Body of pancreas (tissue), 4 donors: ENCODE results near the gene CERS4. TPM values are rescaled to one million over a fixed set of nuclear protein-coding genes. Genes with fewer than 3 reads are reported as not detected.

Experiments
- ATAC-seq: fragments of 150-250 bp; one replicate; pipeline ENCODE4 v1.9.1; 2016
- DNase-seq, 4 donors: peaks; one replicate each; pipeline ENCODE4 v3.0.0-alpha.2; 2019
- H3K27ac ChIP-seq, 4 donors: fragments of 200-600 bp; sonication (generic); 1 replicate in 3 of 4; 2 replicates in 1 of 4; pipeline versions ENCODE4 v1.5.1 to v1.6.1; 2016 to 2019; ENCODE audit warnings: mild to moderate bottlenecking in 1 of 4, mixed read lengths in 1 of 4, moderate library complexity in 1 of 4
- H3K27me3 ChIP-seq, 2 donors: fragments of 200-600 bp; sonication (generic); one replicate each; pipeline ENCODE4 v1.6.0; 2016; ENCODE audit warnings: mild to moderate bottlenecking in 1 of 2
- H3K36me3 ChIP-seq, 2 donors: fragments of 200-600 bp; sonication (generic); replicated peaks in 1 of 2; 2 replicates each; pipeline ENCODE4 v1.5.1; 2016; ENCODE audit warnings: low read depth in 2 of 2; ENCODE audit not compliant: insufficient read depth in 1 of 2
- H3K4me1 ChIP-seq: fragments of 200-600 bp; sonication (generic); one replicate; pipeline ENCODE4 v1.6.0; 2016
- H3K4me3 ChIP-seq, 2 donors: fragments of 200-600 bp; sonication (generic); 1 replicate in 1 of 2; 2 replicates in 1 of 2; pipeline ENCODE4 v1.5.1; 2016 to 2019
- H3K9me3 ChIP-seq, 3 donors: fragments of 200-600 bp; sonication (generic); 1 replicate in 2 of 3; 2 replicates in 1 of 3; pipeline ENCODE4 v1.5.1; 2016
- POLR2A ChIP-seq, 3 donors: fragments of 450-650 bp; IDR thresholded peaks; one replicate each; pipeline ENCODE4 v1.6.1; 2016; ENCODE audit warnings: antibody characterized with exemption in 3 of 3, mild to moderate bottlenecking in 2 of 3
- WGBS, 2 donors: methylation state at CpG; one replicate each; pipeline ENCODE4 v1.1.5; 2017; 5-methylcytosine and 5-hydroxymethylcytosine counted together
- intact Hi-C: fragments of 100-400 bp; cut with DNase I; formaldehyde crosslinking; loops from one replicate; pipeline ENCODE4 v1.15.1; 2023
- total RNA-seq, 2 donors: library from RNA; depleted of rRNA; stranded (reverse); fragments of >200 nt; gene quantifications; one replicate each; pipeline ENCODE4 v1.1.0, GENCODE V29; 2016
- TF ChIP-seq, protein P1 (sequence below), 7 experiments: fragments of 450-650 bp in 4 of 7; fragments of 200-600 bp in 3 of 7; sonication (generic) in 3 of 7; IDR thresholded peaks; one replicate each; pipeline ENCODE4 v1.5.1; 2016 to 2019; ENCODE audit warnings: antibody characterized with exemption in 7 of 7

Gene CERS4
- total RNA-seq, 2 donors from 2014 or later, result 53.1 to 87.4 TPM

GRCh38 chr19:8304841-8305621, 95.9 kb downstream of the CERS4 start:
- ATAC-seq, result no peak
- intact Hi-C loops, result no loop called here

DNA sequence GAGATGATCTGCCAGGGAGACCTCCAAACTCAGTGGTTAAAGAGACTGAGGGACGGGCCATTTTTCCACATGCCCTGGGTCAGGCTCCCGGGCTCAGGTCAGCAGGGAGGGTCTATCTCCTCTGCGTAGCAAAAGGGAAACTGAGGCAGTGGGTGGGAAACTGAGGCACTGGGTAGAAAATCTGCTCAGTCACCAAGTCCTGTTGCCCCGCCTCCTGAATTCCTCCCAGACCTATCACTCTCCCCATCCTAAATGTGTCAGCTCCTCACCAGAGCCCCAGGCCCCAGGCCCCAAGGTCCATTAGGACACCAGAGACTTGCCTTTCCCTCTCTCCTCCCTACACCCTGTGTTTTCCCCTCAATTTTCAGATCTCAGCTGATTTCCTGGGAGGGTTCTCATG, 96.6 kb downstream of the CERS4 start:
- no peaks in the 10 kb centered on the region for H3K9me3 ChIP-seq
- no peaks in the 10 kb centered on the region for H3K36me3 ChIP-seq
- intact Hi-C loops, result no loop called here
- peaks cover 22% of the 10 kb centered on the region for H3K4me1 ChIP-seq
- no peak overlapping the region for H3K27ac ChIP-seq
- TF ChIP-seq POLR2A (IDR thresholded peaks at IDR 0.05), result no peak
- TF ChIP-seq, protein P1, sequence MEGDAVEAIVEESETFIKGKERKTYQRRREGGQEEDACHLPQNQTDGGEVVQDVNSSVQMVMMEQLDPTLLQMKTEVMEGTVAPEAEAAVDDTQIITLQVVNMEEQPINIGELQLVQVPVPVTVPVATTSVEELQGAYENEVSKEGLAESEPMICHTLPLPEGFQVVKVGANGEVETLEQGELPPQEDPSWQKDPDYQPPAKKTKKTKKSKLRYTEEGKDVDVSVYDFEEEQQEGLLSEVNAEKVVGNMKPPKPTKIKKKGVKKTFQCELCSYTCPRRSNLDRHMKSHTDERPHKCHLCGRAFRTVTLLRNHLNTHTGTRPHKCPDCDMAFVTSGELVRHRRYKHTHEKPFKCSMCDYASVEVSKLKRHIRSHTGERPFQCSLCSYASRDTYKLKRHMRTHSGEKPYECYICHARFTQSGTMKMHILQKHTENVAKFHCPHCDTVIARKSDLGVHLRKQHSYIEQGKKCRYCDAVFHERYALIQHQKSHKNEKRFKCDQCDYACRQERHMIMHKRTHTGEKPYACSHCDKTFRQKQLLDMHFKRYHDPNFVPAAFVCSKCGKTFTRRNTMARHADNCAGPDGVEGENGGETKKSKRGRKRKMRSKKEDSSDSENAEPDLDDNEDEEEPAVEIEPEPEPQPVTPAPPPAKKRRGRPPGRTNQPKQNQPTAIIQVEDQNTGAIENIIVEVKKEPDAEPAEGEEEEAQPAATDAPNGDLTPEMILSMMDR (IDR thresholded peaks at IDR 0.05), result no peak
- ATAC-seq (no peak), DNase-seq (peak in 3 of 4 donors; percentile 0 to 9 (median 5))
- H3K27me3 ChIP-seq, result no peaks in the 10 kb centered on the region
- no peak overlapping the region for H3K4me3 ChIP-seq
- 38 to 72% methylated on average over 1 to 4 of the region's 4 CpGs for WGBS, 2 donors

More at GRCh38 chr19:8304841-8305621, 95.9 kb downstream of the CERS4 start:
- Histone ChIP-seq H3K27ac (no peak overlapping the region), H3K9me3 (no peaks in the 10 kb centered on the region), H3K4me3 (no peak overlapping the region), H3K4me1 (peaks cover 22% of the 10 kb centered on the region), H3K36me3 (no peaks in the 10 kb centered on the region), H3K27me3 (no peaks in the 10 kb centered on the region)
- 80 to 91% methylated on average over 18 to 32 of the region's 33 CpGs for WGBS, 2 donors
- TF ChIP-seq, protein P1 (IDR thresholded peaks at IDR 0.05), result no peak
- no peak for TF ChIP-seq POLR2A (IDR thresholded peaks at IDR 0.05)
- peak in 3 of 4 donors; percentile 2 to 17 (median 15) for DNase-seq

- H3K36me3 ChIP-seq, result no peaks in the 10 kb centered on the region
- intact Hi-C loops, result no loop called here
- ATAC-seq, result no peak
- no peak for TF ChIP-seq POLR2A (IDR thresholded peaks at IDR 0.05)
- TF ChIP-seq, protein P1 (IDR thresholded peaks at IDR 0.05), result no peak
- WGBS, 2 donors, result 67 to 81% methylated on average over 8 to 17 of the region's 17 CpGs
- H3K9me3 ChIP-seq, result no peaks in the 10 kb centered on the region
- DNase-seq, result peak in 3 of 4 donors; percentile 1 to 9 (median 8)
- H3K4me1 ChIP-seq, result peaks cover 22% of the 10 kb centered on the region
- H3K4me3 ChIP-seq, result no peak overlapping the region
- H3K27me3 ChIP-seq, result no peaks in the 10 kb centered on the region
- H3K27ac ChIP-seq, result no peak overlapping the region
These were observed 97.3 kb downstream of the CERS4 start for GRCh38 chr19:8306235-8307054.

DNA sequence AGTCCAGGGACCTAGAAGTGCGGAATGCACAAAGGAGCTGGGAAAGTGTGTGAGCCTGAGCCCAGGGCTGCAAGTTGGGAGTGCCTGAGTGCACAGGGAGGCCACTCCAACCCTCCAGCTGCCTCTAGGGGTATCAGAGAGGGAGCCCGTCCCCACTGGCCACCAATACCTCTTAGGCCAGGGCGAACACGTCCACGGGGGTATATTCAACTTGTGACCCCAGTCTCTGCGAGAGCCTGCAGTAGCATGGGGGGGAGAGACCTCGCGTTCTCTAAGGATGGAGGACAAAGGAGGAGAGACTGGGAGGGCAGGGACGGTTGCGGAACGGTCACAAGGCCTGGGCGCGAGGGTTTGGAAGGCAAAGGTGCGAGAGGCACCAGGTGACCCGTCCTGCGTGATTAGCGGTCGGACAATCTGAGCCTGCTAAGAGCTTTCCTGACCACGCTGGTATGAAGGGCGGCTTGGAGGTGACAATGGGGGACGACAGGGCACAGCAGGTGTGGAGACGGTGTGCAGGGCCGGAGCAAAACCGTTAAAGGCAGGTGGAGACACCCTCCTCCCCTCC, 98.3 kb downstream of the CERS4 start:
- Histone ChIP-seq H3K27me3 (no peaks in the 10 kb centered on the region), H3K9me3 (no peaks in the 10 kb centered on the region), H3K4me3 (peak overlapping the region in 1 of 2 donors; percentile 32), H3K27ac (peak overlapping the region in 3 of 4 donors; percentile 33 to 70 (median 69)), H3K36me3 (no peaks in the 10 kb centered on the region), H3K4me1 (peaks cover 22% of the 10 kb centered on the region)
- intact Hi-C loops, result no loop called here
- DNase-seq, result peak in 3 of 4 donors; percentile 2 to 20 (median 16)
- WGBS, 2 donors, result 8 to 18% methylated on average over 17 to 24 of the region's 24 CpGs
- no peak for TF ChIP-seq POLR2A (IDR thresholded peaks at IDR 0.05)
- TF ChIP-seq, protein P1 (IDR thresholded peaks at IDR 0.05), result no peak
- ATAC-seq, result peak; percentile 6
